Stomach (tissue), 4 donors: ENCODE measurements around the gene DFFB.

Source experiments
- CTCF ChIP-seq, 7 experiments: fragments of 450-650 bp in 4 of 7; fragments of 200-600 bp in 3 of 7; sonication (generic) in 3 of 7; IDR thresholded peaks; one replicate each; pipeline ENCODE4 v1.5.1; 2016 to 2019; ENCODE audit warnings: antibody characterized with exemption in 7 of 7, control low read depth in 2 of 7, mild to moderate bottlenecking in 1 of 7
- EP300 ChIP-seq: sonication (generic); formaldehyde crosslinking; IDR thresholded peaks from one replicate; pipeline ENCODE4 v1.6.1; 2017; ENCODE audit warnings: antibody characterized with exemption
- POLR2A ChIP-seq, 4 donors: fragments of 450-650 bp; IDR thresholded peaks; one replicate each; pipeline ENCODE4 v1.6.1; 2016; ENCODE audit warnings: antibody characterized with exemption in 4 of 4, control low read depth in 2 of 4, mild to moderate bottlenecking in 1 of 4, moderate library complexity in 1 of 4

- no peak for TF ChIP-seq CTCF (IDR thresholded peaks at IDR 0.05)
- no peak for TF ChIP-seq POLR2A (IDR thresholded peaks at IDR 0.05)
- TF ChIP-seq EP300 = no peak
Measured at GRCh38 chr1:3869751-3870301, 12.6 kb downstream of the DFFB start.
